GM19372 (cell line): ENCODE measurements around the gene DOCK8.
A peak's percentile ranks its signal among the peaks of the same experiment; 100 is the strongest.

ENCODE experiments used
- ATAC-seq: cut with Tn5 transposase; IDR thresholded peaks from one replicate; pipeline ENCODE4 v1.9.1; 2021; ENCODE audit warnings: mild to moderate bottlenecking, low read depth, moderate library complexity; ENCODE audit not compliant: unreplicated experiment

The DOCK8 gene

GRCh38 chr9:265209-265870, 50.7 kb downstream of the DOCK8 start:
- ATAC-seq = no peak

- ATAC-seq = no peak
Measured at GRCh38 chr9:266228-266627, 51.6 kb downstream of the DOCK8 start.

GRCh38 chr9:268616-269015, 54.0 kb downstream of the DOCK8 start:
- no peak for ATAC-seq

- ATAC-seq = no peak
Measured at GRCh38 chr9:269081-269711, 54.5 kb downstream of the DOCK8 start.

- ATAC-seq = no peak
Measured at GRCh38 chr9:270657-271237, 56.1 kb downstream of the DOCK8 start.

- ATAC-seq = peak; percentile 98
Measured at GRCh38 chr9:272251-273213, 57.9 kb downstream of the DOCK8 start.

- ATAC-seq = no peak
Measured at GRCh38 chr9:274406-274805, 59.7 kb downstream of the DOCK8 start.

GRCh38 chr9:277601-278295, 63.1 kb downstream of the DOCK8 start:
- no peak for ATAC-seq

- no peak for ATAC-seq
Measured at GRCh38 chr9:278651-279050, 64.0 kb downstream of the DOCK8 start.

GRCh38 chr9:279674-280073, 65.0 kb downstream of the DOCK8 start:
- no peak for ATAC-seq

GRCh38 chr9:281741-282645, 67.3 kb downstream of the DOCK8 start:
- ATAC-seq = peak; percentile 47

- ATAC-seq = no peak
Measured at GRCh38 chr9:286071-286740, 71.5 kb downstream of the DOCK8 start.

GRCh38 chr9:289121-289520, 74.5 kb downstream of the DOCK8 start:
- ATAC-seq = no peak

GRCh38 chr9:292915-293314, 78.2 kb downstream of the DOCK8 start:
- ATAC-seq = no peak

- ATAC-seq = no peak
Measured at GRCh38 chr9:295576-295975, 80.9 kb downstream of the DOCK8 start.

- ATAC-seq = no peak
Measured at GRCh38 chr9:296411-296810, 81.7 kb downstream of the DOCK8 start.

- ATAC-seq = peak; percentile 90
Measured at GRCh38 chr9:297104-297972, 82.7 kb downstream of the DOCK8 start.

- no peak for ATAC-seq
Measured at GRCh38 chr9:303502-303901, 88.8 kb downstream of the DOCK8 start.
